ENCODE results near the gene SERINC2. TPM values are rescaled to one million over a fixed set of nuclear protein-coding genes. Genes with fewer than 3 reads are reported as not detected.

The SERINC2 gene
- total RNA-seq, 3 donors from 2014 or later: 146 to 381 (median 225) TPM

DNA sequence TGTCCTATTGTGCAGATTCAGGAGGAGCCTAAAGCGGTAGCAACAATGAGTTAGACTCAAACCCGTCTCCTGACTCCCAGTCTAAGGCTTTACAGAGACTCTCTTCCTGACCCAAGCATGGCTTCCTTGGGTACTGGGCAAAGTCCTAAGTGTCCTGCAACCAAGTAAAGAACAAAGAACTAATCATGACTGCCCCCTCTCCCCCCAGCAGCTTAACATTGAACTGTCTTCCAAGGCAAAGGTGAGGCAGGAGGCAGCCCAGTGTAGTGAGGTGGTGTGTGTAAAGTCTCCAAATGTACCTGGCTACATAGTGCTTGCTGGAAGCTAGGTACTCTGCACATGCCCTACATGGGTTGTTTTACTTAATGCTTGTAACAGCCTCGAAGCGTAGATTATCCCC lies 42.4 kb upstream of the SERINC2 start:
- H3K9me3 ChIP-seq: no peaks in the 10 kb centered on the region
- DNase-seq: no peak
- ATAC-seq: no peak
- peaks cover 18% of the 10 kb centered on the region for H3K4me1 ChIP-seq (ENCODE audit: low read depth)
- H3K4me3 ChIP-seq: no peak overlapping the region
- no peaks in the 10 kb centered on the region for H3K36me3 ChIP-seq (ENCODE audit: low read depth)
- TF ChIP-seq, protein P1, sequence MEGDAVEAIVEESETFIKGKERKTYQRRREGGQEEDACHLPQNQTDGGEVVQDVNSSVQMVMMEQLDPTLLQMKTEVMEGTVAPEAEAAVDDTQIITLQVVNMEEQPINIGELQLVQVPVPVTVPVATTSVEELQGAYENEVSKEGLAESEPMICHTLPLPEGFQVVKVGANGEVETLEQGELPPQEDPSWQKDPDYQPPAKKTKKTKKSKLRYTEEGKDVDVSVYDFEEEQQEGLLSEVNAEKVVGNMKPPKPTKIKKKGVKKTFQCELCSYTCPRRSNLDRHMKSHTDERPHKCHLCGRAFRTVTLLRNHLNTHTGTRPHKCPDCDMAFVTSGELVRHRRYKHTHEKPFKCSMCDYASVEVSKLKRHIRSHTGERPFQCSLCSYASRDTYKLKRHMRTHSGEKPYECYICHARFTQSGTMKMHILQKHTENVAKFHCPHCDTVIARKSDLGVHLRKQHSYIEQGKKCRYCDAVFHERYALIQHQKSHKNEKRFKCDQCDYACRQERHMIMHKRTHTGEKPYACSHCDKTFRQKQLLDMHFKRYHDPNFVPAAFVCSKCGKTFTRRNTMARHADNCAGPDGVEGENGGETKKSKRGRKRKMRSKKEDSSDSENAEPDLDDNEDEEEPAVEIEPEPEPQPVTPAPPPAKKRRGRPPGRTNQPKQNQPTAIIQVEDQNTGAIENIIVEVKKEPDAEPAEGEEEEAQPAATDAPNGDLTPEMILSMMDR (IDR thresholded peaks at IDR 0.05): no peak
- intact Hi-C loops (cut with DNase I, micrococcal nuclease): no loop called here

DNA sequence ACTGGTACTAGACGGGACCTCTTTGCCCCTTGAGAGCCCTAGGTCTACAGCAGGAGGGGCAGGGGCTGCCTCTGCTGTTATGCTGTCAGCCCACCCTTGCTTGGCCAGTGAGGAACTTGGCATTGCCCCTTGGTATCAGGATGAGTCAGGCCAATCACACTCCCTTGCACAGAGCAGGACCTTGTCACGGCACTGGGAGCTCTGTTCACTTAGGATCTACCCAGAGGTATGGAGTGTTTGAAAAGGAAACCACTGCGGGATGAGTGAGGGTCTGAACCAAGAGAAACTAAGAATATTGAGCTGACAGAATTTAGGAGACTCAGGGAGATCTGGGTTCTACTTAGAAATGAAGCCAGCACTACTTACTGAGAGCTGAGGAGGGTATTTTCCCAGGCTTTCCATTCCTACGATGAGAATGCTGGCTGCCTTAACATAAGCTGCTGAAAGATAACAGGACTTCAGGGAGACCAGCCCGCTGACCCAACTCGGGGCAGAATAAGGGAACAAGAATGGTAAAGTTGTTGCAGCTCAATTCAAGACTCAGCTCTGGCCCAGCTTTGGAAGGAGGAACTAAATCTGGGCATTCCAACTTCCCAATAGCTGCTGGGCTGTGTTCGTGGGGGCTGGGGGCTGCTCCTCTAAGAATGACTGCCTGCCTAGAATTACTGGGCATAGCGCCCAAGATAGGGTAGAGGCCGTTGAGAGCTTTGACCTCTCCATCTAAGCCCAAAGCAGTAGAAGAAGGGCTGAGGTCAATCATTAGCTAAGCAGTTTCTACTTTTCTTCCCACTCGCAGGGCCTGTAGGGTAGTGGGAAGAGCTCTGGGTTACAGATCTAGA lies 41.7 kb upstream of the SERINC2 start:
- TF ChIP-seq, protein P1 (IDR thresholded peaks at IDR 0.05): no peak
- DNase-seq (peak in 1 of 3 donors; percentile 70), ATAC-seq (peak; percentile 32)
- no peaks in the 10 kb centered on the region for H3K9me3 ChIP-seq
- no peak overlapping the region for H3K4me3 ChIP-seq
- intact Hi-C loops (cut with DNase I, micrococcal nuclease): no loop called here
- H3K4me1 ChIP-seq (ENCODE audit: low read depth): peaks cover 23% of the 10 kb centered on the region
- no peaks in the 10 kb centered on the region for H3K36me3 ChIP-seq (ENCODE audit: low read depth)

DNA sequence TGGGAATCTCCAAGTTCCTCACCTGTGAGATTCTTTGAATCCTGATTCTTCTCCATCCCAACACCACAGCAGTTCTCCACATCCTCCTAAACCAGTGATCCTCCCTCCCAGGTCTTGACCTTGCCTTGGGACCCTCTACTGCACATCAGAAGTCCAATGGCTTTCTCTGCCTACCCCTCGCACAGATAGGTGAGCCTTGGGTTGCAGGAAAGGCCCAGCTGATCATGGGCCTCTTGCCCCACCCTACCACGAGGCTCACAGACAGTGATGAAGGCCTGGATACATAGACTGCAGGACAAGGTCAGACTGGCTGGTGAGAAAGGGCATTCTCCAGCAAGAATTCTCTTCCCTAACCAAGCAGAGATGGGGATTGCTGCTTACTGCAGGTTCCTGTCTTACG lies 41.0 kb upstream of the SERINC2 start:
- intact Hi-C loops (cut with DNase I, micrococcal nuclease): no loop called here
- TF ChIP-seq, protein P1 (IDR thresholded peaks at IDR 0.05): no peak
- no peak for ATAC-seq
- Histone ChIP-seq H3K36me3 (ENCODE audit: low read depth) (no peaks in the 10 kb centered on the region), H3K4me1 (ENCODE audit: low read depth) (peaks cover 23% of the 10 kb centered on the region), H3K9me3 (no peaks in the 10 kb centered on the region), H3K4me3 (no peak overlapping the region)
- no peak for DNase-seq

DNA sequence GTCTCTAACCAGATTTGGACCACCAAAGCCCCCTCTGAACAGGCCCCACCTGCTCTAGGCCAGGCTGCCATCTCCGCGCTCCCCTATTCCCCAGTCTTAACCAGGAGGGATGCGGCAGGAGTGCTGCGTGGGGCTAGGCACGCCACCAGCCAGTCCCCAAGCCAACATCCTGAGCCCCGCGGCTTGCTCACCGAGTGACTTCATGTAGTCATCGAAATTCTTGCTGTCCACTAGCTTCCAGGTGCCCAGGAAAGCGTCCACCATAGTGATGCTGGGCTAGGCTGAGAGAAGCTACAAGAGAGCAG lies 40.3 kb upstream of the SERINC2 start:
- TF ChIP-seq, protein P1 (IDR thresholded peaks at IDR 0.05): no peak
- no peak for ATAC-seq
- no peak overlapping the region for H3K4me3 ChIP-seq
- H3K4me1 ChIP-seq (ENCODE audit: low read depth): peaks cover 27% of the 10 kb centered on the region
- no peaks in the 10 kb centered on the region for H3K36me3 ChIP-seq (ENCODE audit: low read depth)
- no peaks in the 10 kb centered on the region for H3K9me3 ChIP-seq
- intact Hi-C loops (cut with DNase I, micrococcal nuclease): no loop called here
- no peak for DNase-seq

DNA sequence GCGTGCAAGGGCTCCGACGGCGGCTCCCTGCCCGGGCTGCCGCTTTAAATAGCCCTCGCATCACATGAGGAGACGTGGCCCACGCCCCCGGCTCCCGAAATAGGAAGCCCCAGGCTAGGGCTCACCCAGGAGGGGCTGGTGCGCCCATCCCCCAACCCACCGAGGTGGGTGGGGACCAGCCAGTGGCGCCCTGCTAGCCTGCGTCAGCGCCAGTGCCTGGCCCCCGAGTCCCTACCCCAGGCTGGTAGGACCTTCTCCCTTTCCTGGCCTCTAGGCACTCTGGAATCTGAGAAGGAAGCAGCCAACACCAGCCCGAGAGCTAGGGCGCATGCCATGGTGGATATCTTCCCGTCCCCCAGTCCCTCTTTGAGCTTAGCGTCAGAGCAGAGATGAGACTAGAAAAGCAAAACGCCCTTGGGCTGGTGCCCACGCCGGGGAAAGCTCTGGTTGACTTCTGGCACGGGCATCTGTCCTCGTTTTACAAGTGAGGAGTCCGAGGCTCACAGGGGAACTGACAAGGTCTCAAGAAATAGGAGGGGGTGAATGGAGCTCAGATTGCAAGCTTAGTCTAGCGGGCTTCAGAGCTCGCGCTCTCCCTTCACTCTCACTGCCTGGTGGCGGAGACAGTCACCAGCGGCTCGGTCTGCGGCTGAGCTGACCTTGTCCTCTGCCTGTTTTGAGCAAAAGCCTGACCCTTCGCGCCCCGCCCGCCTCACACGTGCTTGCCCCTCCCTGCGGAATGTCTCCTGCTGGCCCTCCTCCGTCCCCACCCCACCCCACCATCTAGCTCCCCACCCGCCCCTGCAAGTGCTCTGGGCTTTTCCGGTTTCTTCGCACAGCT lies 39.7 kb upstream of the SERINC2 start, which contains the start of gene FABP3:
Gene FABP3 (minus strand): TSS at position 21 of the 841 bp plus-strand sequence. CDS start 62 bp downstream, outside the sequence.
- H3K9me3 ChIP-seq: no peaks in the 10 kb centered on the region
- TF ChIP-seq, protein P1 (IDR thresholded peaks at IDR 0.05): no peak
- H3K4me3 ChIP-seq: no peak within 1 kb of the TSS
- DNase-seq (peak; percentile 88 to 91 (median 89)), ATAC-seq (peak; percentile 81)
- H3K36me3 ChIP-seq (ENCODE audit: low read depth): no peaks in the 10 kb centered on the region
- intact Hi-C loops (cut with DNase I, micrococcal nuclease): no loop called here
- peaks cover 27% of the 10 kb centered on the region for H3K4me1 ChIP-seq (ENCODE audit: low read depth)
